ENCODE measurements around the gene DNAH6.

The DNAH6 gene

GRCh38 chr2:84494070-84494469 is 22.2 kb upstream of the DNAH6 start:
- no peaks in the 10 kb centered on the region for H3K27me3 ChIP-seq (ENCODE audit: insufficient read depth, low read length)
- no peak overlapping the region for H2BK5ac ChIP-seq (ENCODE audit: low read depth, low read length, poor library complexity)
- no peak overlapping the region for H3K4me3 ChIP-seq (ENCODE audit: low read depth, low read length)
- H4K91ac ChIP-seq (ENCODE audit: low read depth, low read length) = no peak overlapping the region
- H4K8ac ChIP-seq (ENCODE audit: low read depth, low read length) = no peak overlapping the region
- no peaks in the 10 kb centered on the region for H3K79me1 ChIP-seq (ENCODE audit: low read length)
- no peaks in the 10 kb centered on the region for H3K9me3 ChIP-seq (ENCODE audit: insufficient read depth, low read depth, low read length)
- H2BK120ac ChIP-seq (ENCODE audit: insufficient read depth, low read length, poor library complexity) = no peak overlapping the region
- DNase-seq = no peak
- H3K23ac ChIP-seq (ENCODE audit: low read length) = no peak overlapping the region
- no peak overlapping the region for H3K14ac ChIP-seq (ENCODE audit: low read length)
- WGBS (ENCODE audit: extremely low coverage, insufficient coverage, insufficient read length) = no CpG with 5 or more reads among the region's 4 CpGs
- H3K4me2 ChIP-seq (ENCODE audit: low read length) = no peak overlapping the region
- H3K36me3 ChIP-seq (ENCODE audit: control insufficient read depth in 1 of 2, insufficient read depth in 2 of 2, low read length in 2 of 2) = no peaks in the 10 kb centered on the region
- no peak overlapping the region for H2BK12ac ChIP-seq (ENCODE audit: low read length)
- no peaks in the 10 kb centered on the region for H3K4me1 ChIP-seq (ENCODE audit: control insufficient read depth in 1 of 2, insufficient read depth in 2 of 2, low read length in 2 of 2)
- no peak overlapping the region for H3K18ac ChIP-seq (ENCODE audit: low read length)
- no peak overlapping the region for H3K27ac ChIP-seq (ENCODE audit: low read depth, low read length)
- H4K12ac ChIP-seq (ENCODE audit: low read depth, low read length) = no peak overlapping the region
- H3K4ac ChIP-seq (ENCODE audit: low read depth, low read length) = no peak overlapping the region
- no peaks in the 10 kb centered on the region for H3K79me2 ChIP-seq (ENCODE audit: control insufficient read depth, insufficient read depth, low read length, poor library complexity)
- no peak overlapping the region for H3K9ac ChIP-seq (ENCODE audit: low read length)
- H2AK5ac ChIP-seq (ENCODE audit: low read length) = no peak overlapping the region
- no peak overlapping the region for H2AFZ ChIP-seq (ENCODE audit: insufficient read depth, low read length, poor library complexity)

GRCh38 chr2:84495539-84496146 is 20.7 kb upstream of the DNAH6 start:
- H3K4me2 ChIP-seq (ENCODE audit: low read length) = no peak overlapping the region
- H3K27me3 ChIP-seq (ENCODE audit: insufficient read depth, low read length) = no peaks in the 10 kb centered on the region
- no peaks in the 10 kb centered on the region for H3K4me1 ChIP-seq (ENCODE audit: control insufficient read depth in 1 of 2, insufficient read depth in 2 of 2, low read length in 2 of 2)
- no peak overlapping the region for H4K8ac ChIP-seq (ENCODE audit: low read depth, low read length)
- no peak overlapping the region for H4K91ac ChIP-seq (ENCODE audit: low read depth, low read length)
- peak in 1 of 2 donors; percentile 81 for DNase-seq
- H3K18ac ChIP-seq (ENCODE audit: low read length) = no peak overlapping the region
- H3K36me3 ChIP-seq (ENCODE audit: control insufficient read depth in 1 of 2, insufficient read depth in 2 of 2, low read length in 2 of 2) = no peaks in the 10 kb centered on the region
- no peak overlapping the region for H2AFZ ChIP-seq (ENCODE audit: insufficient read depth, low read length, poor library complexity)
- H3K14ac ChIP-seq (ENCODE audit: low read length) = no peak overlapping the region
- no peak overlapping the region for H3K27ac ChIP-seq (ENCODE audit: low read depth, low read length)
- H3K23ac ChIP-seq (ENCODE audit: low read length) = no peak overlapping the region
- H3K4me3 ChIP-seq (ENCODE audit: low read depth, low read length) = no peak overlapping the region
- no peak overlapping the region for H2BK120ac ChIP-seq (ENCODE audit: insufficient read depth, low read length, poor library complexity)
- H3K9ac ChIP-seq (ENCODE audit: low read length) = no peak overlapping the region
- H3K79me2 ChIP-seq (ENCODE audit: control insufficient read depth, insufficient read depth, low read length, poor library complexity) = no peaks in the 10 kb centered on the region
- H2AK5ac ChIP-seq (ENCODE audit: low read length) = no peak overlapping the region
- H2BK12ac ChIP-seq (ENCODE audit: low read length) = no peak overlapping the region
- no peak overlapping the region for H3K4ac ChIP-seq (ENCODE audit: low read depth, low read length)
- no CpG with 5 or more reads among the region's 8 CpGs for WGBS (ENCODE audit: extremely low coverage, insufficient coverage, insufficient read length)
- no peaks in the 10 kb centered on the region for H3K9me3 ChIP-seq (ENCODE audit: insufficient read depth, low read depth, low read length)
- no peaks in the 10 kb centered on the region for H3K79me1 ChIP-seq (ENCODE audit: low read length)
- H4K12ac ChIP-seq (ENCODE audit: low read depth, low read length) = no peak overlapping the region
- H2BK5ac ChIP-seq (ENCODE audit: low read depth, low read length, poor library complexity) = no peak overlapping the region

- Histone ChIP-seq H3K9ac (ENCODE audit: low read length) (no peak overlapping the region), H2BK12ac (ENCODE audit: low read length) (no peak overlapping the region), H3K18ac (ENCODE audit: low read length) (no peak overlapping the region), H3K4me2 (ENCODE audit: low read length) (no peak overlapping the region), H2BK5ac (ENCODE audit: low read depth, low read length, poor library complexity) (no peak overlapping the region), H2AFZ (ENCODE audit: insufficient read depth, low read length, poor library complexity) (no peak overlapping the region), H4K12ac (ENCODE audit: low read depth, low read length) (no peak overlapping the region), H2AK5ac (ENCODE audit: low read length) (no peak overlapping the region), H3K79me1 (ENCODE audit: low read length) (no peaks in the 10 kb centered on the region), H3K36me3 (ENCODE audit: control insufficient read depth in 1 of 2, insufficient read depth in 2 of 2, low read length in 2 of 2) (no peaks in the 10 kb centered on the region), H3K79me2 (ENCODE audit: control insufficient read depth, insufficient read depth, low read length, poor library complexity) (no peaks in the 10 kb centered on the region), H3K9me3 (ENCODE audit: insufficient read depth, low read depth, low read length) (no peaks in the 10 kb centered on the region), H3K14ac (ENCODE audit: low read length) (no peak overlapping the region), H3K4me1 (ENCODE audit: control insufficient read depth in 1 of 2, insufficient read depth in 2 of 2, low read length in 2 of 2) (no peaks in the 10 kb centered on the region), H3K27me3 (ENCODE audit: insufficient read depth, low read length) (no peaks in the 10 kb centered on the region), H4K91ac (ENCODE audit: low read depth, low read length) (no peak overlapping the region), H2BK120ac (ENCODE audit: insufficient read depth, low read length, poor library complexity) (no peak overlapping the region), H3K23ac (ENCODE audit: low read length) (no peak overlapping the region), H3K27ac (ENCODE audit: low read depth, low read length) (no peak overlapping the region), H4K8ac (ENCODE audit: low read depth, low read length) (no peak overlapping the region), H3K4me3 (ENCODE audit: low read depth, low read length) (no peak overlapping the region), H3K4ac (ENCODE audit: low read depth, low read length) (no peak overlapping the region)
- no peak for DNase-seq
Observed at GRCh38 chr2:84496386-84496785, 19.9 kb upstream of the DNAH6 start.

- Histone ChIP-seq H2BK120ac (ENCODE audit: insufficient read depth, low read length, poor library complexity) (no peak overlapping the region), H3K4ac (ENCODE audit: low read depth, low read length) (no peak overlapping the region), H3K4me1 (ENCODE audit: control insufficient read depth in 1 of 2, insufficient read depth in 2 of 2, low read length in 2 of 2) (no peaks in the 10 kb centered on the region), H3K79me2 (ENCODE audit: control insufficient read depth, insufficient read depth, low read length, poor library complexity) (no peaks in the 10 kb centered on the region), H2AFZ (ENCODE audit: insufficient read depth, low read length, poor library complexity) (no peak overlapping the region), H4K12ac (ENCODE audit: low read depth, low read length) (no peak overlapping the region), H3K27me3 (ENCODE audit: insufficient read depth, low read length) (no peaks in the 10 kb centered on the region), H2BK5ac (ENCODE audit: low read depth, low read length, poor library complexity) (no peak overlapping the region), H3K27ac (ENCODE audit: low read depth, low read length) (no peak overlapping the region), H2AK5ac (ENCODE audit: low read length) (no peak overlapping the region), H3K4me2 (ENCODE audit: low read length) (no peak overlapping the region), H3K9ac (ENCODE audit: low read length) (no peak overlapping the region), H3K14ac (ENCODE audit: low read length) (no peak overlapping the region), H3K79me1 (ENCODE audit: low read length) (no peaks in the 10 kb centered on the region), H3K23ac (ENCODE audit: low read length) (no peak overlapping the region), H3K4me3 (ENCODE audit: low read depth, low read length) (no peak overlapping the region), H4K8ac (ENCODE audit: low read depth, low read length) (no peak overlapping the region), H3K36me3 (ENCODE audit: control insufficient read depth in 1 of 2, insufficient read depth in 2 of 2, low read length in 2 of 2) (no peaks in the 10 kb centered on the region), H3K9me3 (ENCODE audit: insufficient read depth, low read depth, low read length) (no peaks in the 10 kb centered on the region), H4K91ac (ENCODE audit: low read depth, low read length) (no peak overlapping the region), H2BK12ac (ENCODE audit: low read length) (no peak overlapping the region), H3K18ac (ENCODE audit: low read length) (no peak overlapping the region)
- no CpG with 5 or more reads among the region's 3 CpGs for WGBS (ENCODE audit: extremely low coverage, insufficient coverage, insufficient read length)
- no peak for DNase-seq
Observed at GRCh38 chr2:84497285-84497684, 19.0 kb upstream of the DNAH6 start.

Data from trophoblast cell (in vitro differentiated cells and primary cell).